Activated naive CD8-positive, alpha-beta T cell treated with anti-CD3 and anti-CD28 coated beads for 36 hours (primary cell): ENCODE data around the gene GNG11. TPM values are rescaled to one million over a fixed set of nuclear protein-coding genes. Genes with fewer than 3 reads are reported as not detected.

Experiments
- DNase-seq: peaks from one replicate; pipeline ENCODE4 v3.0.0; 2021
- H3K27ac Mint-ChIP-seq: one replicate; pipeline ENCODE4 v1.8.0; 2022; ENCODE audit warnings: mild to moderate bottlenecking, moderate library complexity, mixed read lengths
- H3K27me3 Mint-ChIP-seq: one replicate; pipeline ENCODE4 v1.8.0; 2022; ENCODE audit warnings: mild to moderate bottlenecking, mixed read lengths
- H3K36me3 Mint-ChIP-seq: one replicate; pipeline ENCODE4 v1.8.0; 2021; ENCODE audit warnings: mild to moderate bottlenecking, mixed read lengths
- H3K4me1 Mint-ChIP-seq: one replicate; pipeline ENCODE4 v1.8.0; 2021; ENCODE audit warnings: mixed read lengths
- H3K4me3 Mint-ChIP-seq: one replicate; pipeline ENCODE4 v1.8.0; 2022; ENCODE audit warnings: mild to moderate bottlenecking, moderate library complexity, mixed read lengths
- H3K9me3 Mint-ChIP-seq: one replicate; pipeline ENCODE4 v1.8.0; 2022; ENCODE audit warnings: mixed read lengths
- total RNA-seq, 2 experiments: library from RNA; stranded (reverse); gene quantifications; one replicate each; pipeline ENCODE4 v1.2.3, GENCODE V29; 2021

GNG11 gene
- total RNA-seq, 2 experiments from 2014 or later, result not detected

- no peak overlapping the region for H3K27ac Mint-ChIP-seq
Measured at GRCh38 chr7:93923296-93923695, 1.8 kb downstream of the GNG11 start.

GRCh38 chr7:93923942-93924341 is 2.4 kb downstream of the GNG11 start:
- Mint-ChIP-seq H3K4me1 (peaks cover 3% of the 10 kb centered on the region), H3K27ac (no peak overlapping the region)

More at GRCh38 chr7:93923296-93923695, 1.8 kb downstream of the GNG11 start:
- Mint-ChIP-seq H3K9me3 (no peaks in the 10 kb centered on the region), H3K27me3 (peaks cover 50% of the 10 kb centered on the region), H3K36me3 (no peaks in the 10 kb centered on the region), H3K4me3 (no peak overlapping the region), H3K4me1 (peaks cover 3% of the 10 kb centered on the region)
- DNase-seq, result no peak

GRCh38 chr7:93926800-93927199 is 5.3 kb downstream of the GNG11 start:
- H3K4me1 Mint-ChIP-seq, result peaks cover 2% of the 10 kb centered on the region
- DNase-seq, result no peak
- no peaks in the 10 kb centered on the region for H3K9me3 Mint-ChIP-seq
- H3K27ac Mint-ChIP-seq, result no peak overlapping the region
- H3K36me3 Mint-ChIP-seq, result no peaks in the 10 kb centered on the region
- no peak overlapping the region for H3K4me3 Mint-ChIP-seq
- peaks cover 45% of the 10 kb centered on the region for H3K27me3 Mint-ChIP-seq

More at GRCh38 chr7:93923942-93924341, 2.4 kb downstream of the GNG11 start:
- H3K27me3 Mint-ChIP-seq, result peaks cover 50% of the 10 kb centered on the region
- H3K9me3 Mint-ChIP-seq, result no peaks in the 10 kb centered on the region
- no peak overlapping the region for H3K4me3 Mint-ChIP-seq
- no peak for DNase-seq
- no peaks in the 10 kb centered on the region for H3K36me3 Mint-ChIP-seq

- Mint-ChIP-seq H3K4me3 (no peak overlapping the region), H3K9me3 (no peaks in the 10 kb centered on the region), H3K36me3 (no peaks in the 10 kb centered on the region), H3K27me3 (peaks cover 38% of the 10 kb centered on the region), H3K27ac (no peak overlapping the region), H3K4me1 (no peaks in the 10 kb centered on the region)
- no peak for DNase-seq
Measured at GRCh38 chr7:93927585-93927984, 6.0 kb downstream of the GNG11 start.

GRCh38 chr7:93931655-93932054 is 10.1 kb downstream of the GNG11 start:
- H3K27me3 Mint-ChIP-seq, result peaks cover 19% of the 10 kb centered on the region
- H3K27ac Mint-ChIP-seq, result no peak overlapping the region
- no peaks in the 10 kb centered on the region for H3K4me1 Mint-ChIP-seq
- no peak for DNase-seq
- H3K4me3 Mint-ChIP-seq, result no peak overlapping the region
- H3K9me3 Mint-ChIP-seq, result no peaks in the 10 kb centered on the region
- H3K36me3 Mint-ChIP-seq, result no peaks in the 10 kb centered on the region

- H3K27me3 Mint-ChIP-seq, result peaks cover 23% of the 10 kb centered on the region
- no peak overlapping the region for H3K27ac Mint-ChIP-seq
- H3K36me3 Mint-ChIP-seq, result no peaks in the 10 kb centered on the region
- DNase-seq, result no peak
- no peak overlapping the region for H3K4me3 Mint-ChIP-seq
- H3K4me1 Mint-ChIP-seq, result no peaks in the 10 kb centered on the region
- no peaks in the 10 kb centered on the region for H3K9me3 Mint-ChIP-seq
Measured at GRCh38 chr7:93933156-93933555, 11.6 kb downstream of the GNG11 start.

GRCh38 chr7:93935102-93935501 is 13.6 kb downstream of the GNG11 start:
- no peak for DNase-seq
- no peaks in the 10 kb centered on the region for H3K4me1 Mint-ChIP-seq

GRCh38 chr7:93937818-93938217 is 16.3 kb downstream of the GNG11 start:
- H3K4me1 Mint-ChIP-seq, result no peaks in the 10 kb centered on the region
- no peaks in the 10 kb centered on the region for H3K9me3 Mint-ChIP-seq
- H3K27ac Mint-ChIP-seq, result no peak overlapping the region
- no peak overlapping the region for H3K4me3 Mint-ChIP-seq
- DNase-seq, result no peak
- peaks cover 24% of the 10 kb centered on the region for H3K27me3 Mint-ChIP-seq
- no peaks in the 10 kb centered on the region for H3K36me3 Mint-ChIP-seq

More at GRCh38 chr7:93935102-93935501, 13.6 kb downstream of the GNG11 start:
- no peak overlapping the region for H3K4me3 Mint-ChIP-seq
- H3K27ac Mint-ChIP-seq, result no peak overlapping the region
- H3K27me3 Mint-ChIP-seq, result peaks cover 22% of the 10 kb centered on the region
- H3K9me3 Mint-ChIP-seq, result no peaks in the 10 kb centered on the region
- no peaks in the 10 kb centered on the region for H3K36me3 Mint-ChIP-seq

- DNase-seq, result no peak
- Mint-ChIP-seq H3K4me1 (no peaks in the 10 kb centered on the region), H3K27me3 (peaks cover 28% of the 10 kb centered on the region), H3K36me3 (no peaks in the 10 kb centered on the region), H3K9me3 (no peaks in the 10 kb centered on the region), H3K27ac (no peak overlapping the region), H3K4me3 (no peak overlapping the region)
Measured at GRCh38 chr7:93938293-93938692, 16.8 kb downstream of the GNG11 start.

GRCh38 chr7:93941945-93942344 is 20.4 kb downstream of the GNG11 start:
- DNase-seq, result no peak
- Mint-ChIP-seq H3K27ac (no peak overlapping the region), H3K9me3 (no peaks in the 10 kb centered on the region), H3K4me3 (no peak overlapping the region), H3K36me3 (no peaks in the 10 kb centered on the region), H3K4me1 (no peaks in the 10 kb centered on the region), H3K27me3 (peaks cover 24% of the 10 kb centered on the region)

- DNase-seq, result no peak
- H3K9me3 Mint-ChIP-seq, result no peaks in the 10 kb centered on the region
- peaks cover 21% of the 10 kb centered on the region for H3K27me3 Mint-ChIP-seq
- H3K4me3 Mint-ChIP-seq, result no peak overlapping the region
- no peak overlapping the region for H3K27ac Mint-ChIP-seq
- H3K36me3 Mint-ChIP-seq, result no peaks in the 10 kb centered on the region
- H3K4me1 Mint-ChIP-seq, result no peaks in the 10 kb centered on the region
Measured at GRCh38 chr7:93943816-93944540, 22.4 kb downstream of the GNG11 start.

- no peak for DNase-seq
- Mint-ChIP-seq H3K4me3 (no peak overlapping the region), H3K36me3 (no peaks in the 10 kb centered on the region), H3K27me3 (peaks cover 20% of the 10 kb centered on the region), H3K9me3 (no peaks in the 10 kb centered on the region), H3K27ac (no peak overlapping the region), H3K4me1 (no peaks in the 10 kb centered on the region)
Measured at GRCh38 chr7:93944673-93945072, 23.1 kb downstream of the GNG11 start.

GRCh38 chr7:93945083-93945482 is 23.5 kb downstream of the GNG11 start:
- Mint-ChIP-seq H3K27ac (no peak overlapping the region), H3K4me3 (no peak overlapping the region), H3K36me3 (no peaks in the 10 kb centered on the region), H3K9me3 (no peaks in the 10 kb centered on the region), H3K27me3 (peaks cover 16% of the 10 kb centered on the region), H3K4me1 (no peaks in the 10 kb centered on the region)
- no peak for DNase-seq

GRCh38 chr7:93945756-93946535 is 24.4 kb downstream of the GNG11 start:
- Mint-ChIP-seq H3K4me1 (no peaks in the 10 kb centered on the region), H3K4me3 (no peak overlapping the region), H3K9me3 (no peaks in the 10 kb centered on the region), H3K27ac (no peak overlapping the region), H3K36me3 (no peaks in the 10 kb centered on the region), H3K27me3 (peaks cover 8% of the 10 kb centered on the region)
- no peak for DNase-seq

- Mint-ChIP-seq H3K36me3 (no peaks in the 10 kb centered on the region), H3K4me3 (no peak overlapping the region), H3K27ac (no peak overlapping the region), H3K4me1 (no peaks in the 10 kb centered on the region), H3K27me3 (peaks cover 2% of the 10 kb centered on the region), H3K9me3 (no peaks in the 10 kb centered on the region)
- DNase-seq, result no peak
Measured at GRCh38 chr7:93948106-93948505, 26.6 kb downstream of the GNG11 start.

- H3K9me3 Mint-ChIP-seq, result no peaks in the 10 kb centered on the region
- DNase-seq, result no peak
- no peak overlapping the region for H3K27ac Mint-ChIP-seq
- H3K4me3 Mint-ChIP-seq, result no peak overlapping the region
- H3K27me3 Mint-ChIP-seq, result no peaks in the 10 kb centered on the region
- no peaks in the 10 kb centered on the region for H3K36me3 Mint-ChIP-seq
- no peaks in the 10 kb centered on the region for H3K4me1 Mint-ChIP-seq
Measured at GRCh38 chr7:93948873-93949272, 27.3 kb downstream of the GNG11 start.
